GM18508 (cell line): ENCODE results near the gene UPF2.
"Not testable (repeated sequence)": the region's sequence is repeated elsewhere in the genome, so short reads cannot be mapped to it uniquely, and the experiment has no call there.

Experiments
- ATAC-seq: cut with Tn5 transposase; IDR thresholded peaks from one replicate; pipeline ENCODE4 v1.9.1; 2021; ENCODE audit warnings: moderate number of reproducible peaks; ENCODE audit not compliant: insufficient read depth, unreplicated experiment

Gene UPF2

GRCh38 chr10:12041766-12042408 is 722 bp downstream of the UPF2 start:
- no peak for ATAC-seq

DNA sequence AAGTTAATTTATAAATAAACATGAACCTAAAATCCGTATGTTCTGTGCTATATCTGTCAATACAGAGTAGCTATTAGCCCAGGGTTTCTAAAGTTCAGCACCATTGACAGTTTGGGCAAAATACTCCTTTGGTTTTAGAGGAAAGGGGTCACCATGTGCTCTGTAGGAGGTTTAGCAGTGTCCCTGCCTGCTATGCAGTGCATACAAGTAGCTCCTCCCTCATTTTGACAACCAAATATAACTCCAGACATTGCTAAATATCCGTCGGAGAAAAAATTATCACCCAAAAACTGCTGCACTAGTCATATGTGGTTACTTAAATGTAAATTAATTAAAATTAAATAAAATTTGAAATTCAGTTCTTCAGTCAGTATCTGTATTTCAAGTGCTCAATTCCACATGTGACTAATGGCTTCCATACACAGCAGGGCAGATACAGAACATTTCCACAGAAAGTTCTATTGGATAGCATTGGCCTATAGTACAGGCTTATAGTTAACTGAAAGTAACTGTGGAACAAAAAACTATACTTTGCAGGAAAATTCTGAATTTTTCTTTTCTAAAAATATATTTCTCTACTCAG is 6.4 kb downstream of the UPF2 start:
- no peak for ATAC-seq

DNA sequence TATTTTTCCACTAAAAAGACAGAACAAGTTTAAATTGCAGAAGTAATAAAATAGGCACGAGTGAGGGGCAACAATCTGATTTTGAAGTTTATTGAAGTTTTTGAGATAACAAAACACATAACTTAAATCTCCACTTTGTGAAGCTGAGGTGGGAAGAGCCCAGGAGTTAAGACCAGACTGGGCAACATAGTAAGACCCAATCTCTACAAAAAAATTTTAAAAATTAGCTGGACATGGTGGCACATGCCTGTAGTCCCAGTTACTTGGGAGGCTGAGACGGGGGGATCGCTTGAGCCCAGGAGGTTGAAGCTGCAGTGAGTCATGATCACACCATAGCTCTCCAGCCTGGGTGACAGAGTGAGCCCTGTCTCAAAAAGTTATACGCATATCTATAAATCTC is 11.2 kb downstream of the UPF2 start:
- no peak for ATAC-seq

DNA sequence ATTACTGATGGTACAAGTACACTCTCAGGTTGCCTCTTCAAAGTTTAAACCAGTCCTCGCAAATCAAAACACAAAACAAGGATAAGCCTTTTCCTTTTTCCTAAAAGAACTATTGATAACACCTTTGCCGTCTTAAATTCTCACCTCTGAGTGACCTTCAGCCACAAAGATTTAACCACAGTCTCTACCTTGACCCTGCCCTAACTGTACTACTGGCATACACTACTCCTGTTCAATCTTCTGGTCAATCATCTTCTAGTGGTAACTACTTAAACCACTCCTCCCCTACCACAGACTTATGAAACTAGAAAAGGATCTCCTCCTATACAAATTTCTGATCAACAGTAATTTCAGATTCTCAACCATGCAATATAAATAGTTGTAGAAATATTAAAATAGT is 15.1 kb downstream of the UPF2 start:
- ATAC-seq = peak; percentile 96

GRCh38 chr10:12025591-12025990 is 17.0 kb downstream of the UPF2 start:
- ATAC-seq = no peak

GRCh38 chr10:12022580-12023257 is 19.9 kb downstream of the UPF2 start:
- no peak for ATAC-seq

GRCh38 chr10:12020574-12020973 is 22.0 kb downstream of the UPF2 start:
- ATAC-seq = no peak

GRCh38 chr10:12019283-12019971 is 23.2 kb downstream of the UPF2 start:
- no peak for ATAC-seq

GRCh38 chr10:12018438-12019282 is 23.9 kb downstream of the UPF2 start:
- no peak for ATAC-seq

- no peak for ATAC-seq
These were observed 28.7 kb downstream of the UPF2 start for GRCh38 chr10:12013926-12014325.

DNA sequence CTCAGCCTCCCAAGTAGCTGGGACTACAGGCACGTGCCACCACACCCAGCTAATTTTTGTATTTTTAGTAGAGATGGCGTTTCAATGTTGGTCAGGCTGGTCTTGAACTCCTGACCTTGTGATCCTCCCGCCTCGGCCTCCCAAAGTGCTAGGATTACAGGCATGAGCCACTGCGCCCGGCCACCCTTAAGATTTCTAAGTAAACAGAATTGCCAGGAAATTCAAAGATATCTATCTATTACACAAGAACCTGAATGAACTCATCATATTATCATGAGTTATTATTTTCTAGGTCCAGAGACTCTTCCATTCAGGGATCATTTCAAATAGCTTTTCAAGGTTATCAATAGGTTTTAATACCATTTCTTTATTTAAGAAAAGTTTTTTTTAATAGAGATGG is 29.2 kb downstream of the UPF2 start:
- ATAC-seq = not testable (repeated sequence)

DNA sequence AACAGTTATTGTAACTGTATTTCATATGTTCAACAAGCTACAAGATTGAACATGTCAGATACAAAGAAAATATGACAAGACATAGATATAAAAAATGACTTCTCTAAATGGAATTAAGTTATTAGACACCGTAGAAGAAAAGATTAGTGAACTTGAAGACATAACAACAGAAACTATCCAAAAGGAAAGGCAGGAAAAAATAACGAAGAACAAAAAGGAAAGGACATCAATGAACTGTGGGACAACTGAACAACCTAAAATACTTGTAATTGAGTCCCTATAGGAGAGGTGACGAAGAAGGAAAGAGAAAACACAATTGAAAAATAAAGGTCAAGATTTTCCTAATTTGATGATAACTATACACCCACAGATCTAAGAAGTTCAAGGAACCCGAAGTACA is 32.3 kb downstream of the UPF2 start:
- ATAC-seq = no peak

DNA sequence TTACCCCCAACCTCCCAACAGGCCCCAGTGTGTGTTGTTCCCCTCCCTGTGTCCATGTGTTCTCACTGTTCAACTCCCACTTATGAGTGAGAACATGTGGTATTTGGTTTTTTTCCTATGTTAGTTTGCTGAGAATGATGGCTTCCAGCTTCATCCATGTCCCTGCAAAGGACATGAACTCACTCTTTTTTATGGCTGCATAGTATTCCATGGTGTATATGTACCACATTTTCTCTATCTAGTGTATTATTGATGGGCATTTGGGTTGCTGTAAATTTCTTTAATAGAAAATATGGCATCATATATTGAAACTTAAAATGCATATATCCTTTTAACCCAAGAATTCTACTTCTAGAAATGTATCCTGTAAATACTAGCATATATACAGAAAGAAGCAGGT is 33.8 kb downstream of the UPF2 start:
- ATAC-seq = not testable (repeated sequence)

- no peak for ATAC-seq
These were observed 35.9 kb downstream of the UPF2 start for GRCh38 chr10:12006671-12007070.

- ATAC-seq = peak; percentile 71
These were observed 48.7 kb downstream of the UPF2 start for GRCh38 chr10:11993834-11994468.

DNA sequence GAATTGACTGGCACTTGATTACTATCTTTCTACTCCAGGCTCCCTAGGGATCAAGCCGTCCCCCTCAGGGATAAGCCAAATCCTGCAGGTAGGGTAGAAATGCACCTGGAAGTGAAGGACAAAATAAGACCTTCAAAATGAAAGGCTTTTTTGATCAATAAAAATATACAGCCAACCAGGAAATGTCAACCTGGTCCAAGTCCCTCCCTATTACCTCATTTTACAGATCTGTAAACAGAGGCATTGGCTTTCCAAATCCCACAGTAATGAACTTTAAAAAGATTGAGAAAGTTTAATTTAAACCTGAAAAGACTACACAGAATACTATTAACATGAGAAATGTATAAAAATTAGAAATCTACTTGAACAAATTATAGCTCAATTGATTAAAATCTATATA is 53.7 kb downstream of the UPF2 start:
- ATAC-seq = no peak

DNA sequence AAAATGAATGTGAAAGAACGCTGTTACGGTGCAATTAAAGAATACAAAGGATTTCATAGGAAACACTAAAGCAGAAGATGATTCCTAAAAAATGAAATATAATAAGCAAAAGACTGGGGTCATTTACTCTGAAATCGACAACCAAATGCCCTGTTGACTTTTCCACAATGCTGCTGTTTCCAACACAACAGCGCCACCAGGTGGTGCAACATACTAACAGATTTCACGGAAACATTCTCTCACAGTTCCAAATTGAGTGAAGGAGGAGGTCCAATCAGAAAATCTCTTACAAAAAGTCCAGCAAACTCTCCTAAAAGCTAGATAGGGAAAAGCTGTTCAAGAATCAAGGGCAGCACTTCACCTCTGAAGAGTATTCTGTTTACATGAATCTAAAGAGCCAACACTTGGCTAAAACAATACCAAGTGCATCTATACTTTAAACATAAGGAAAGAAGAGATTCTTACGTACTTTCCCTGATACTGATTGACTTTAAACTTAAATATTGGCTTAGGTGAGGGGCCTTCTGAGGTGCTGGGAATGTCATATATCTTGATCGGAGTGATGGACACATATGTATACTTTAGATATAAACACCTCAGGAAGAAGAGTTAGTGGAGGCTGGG is 55.9 kb downstream of the UPF2 start:
- no peak for ATAC-seq

DNA sequence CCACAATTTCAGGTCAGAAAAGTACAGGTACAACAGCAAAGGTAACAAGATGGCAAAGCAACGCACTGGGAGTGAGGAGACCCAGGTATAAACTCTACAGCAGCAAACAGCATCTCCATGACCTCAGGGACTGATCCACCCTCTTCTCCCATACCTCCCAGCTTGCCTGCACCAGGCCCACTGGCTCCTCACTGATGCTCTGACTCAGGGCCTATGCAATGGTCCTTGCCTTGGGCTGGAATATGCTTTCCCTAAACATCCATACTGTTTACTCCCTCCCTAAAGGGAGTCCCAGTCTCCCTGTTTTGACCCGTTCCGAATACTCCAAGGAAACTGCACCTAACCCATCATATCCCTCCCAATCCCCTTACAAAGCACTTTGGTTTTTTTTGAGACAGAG is 60.4 kb downstream of the UPF2 start:
- no peak for ATAC-seq

- no peak for ATAC-seq
These were observed 66.8 kb downstream of the UPF2 start for GRCh38 chr10:11975795-11976194.
